ENCODE measurements around the gene PAQR4. TPM values are rescaled to one million over a fixed set of nuclear protein-coding genes. Genes with fewer than 3 reads are reported as not detected.
"Not testable (repeated sequence)": the region's sequence is repeated elsewhere in the genome, so short reads cannot be mapped to it uniquely, and the experiment has no call there.

Gene PAQR4
- total RNA-seq, 2 experiments from 2014 or later, result 29.4 to 30.4 TPM

GRCh38 chr16:2942045-2942444, 27.1 kb upstream of the PAQR4 start:
- ChIA-PET POLR2A (interaction anchor here (1.0 kb wide), 1 partner anchor 15 kb away, joined by 3 read pairs; no protein-coding TSS in a partner anchor), CTCF (interaction anchor here (0.9 to 1.7 kb wide), 3 partner anchors 74 to 103 kb away, joined by 3 to 5 read pairs (median 4); no protein-coding TSS in a partner anchor)
- no peak for TF ChIP-seq CTCF (IDR thresholded peaks at IDR 0.05)
- DNase-seq (no peak), ATAC-seq (no peak)
- no peaks in the 10 kb centered on the region for H3K27me3 Mint-ChIP-seq
- H3K4me1 Mint-ChIP-seq (ENCODE audit: low read depth), result no peaks in the 10 kb centered on the region
- intact Hi-C loops (cut with micrococcal nuclease), result no loop called here
- H3K27ac Mint-ChIP-seq, result no peak overlapping the region
- no peaks in the 10 kb centered on the region for H3K9me3 Mint-ChIP-seq
- no peak overlapping the region for H3K4me3 Mint-ChIP-seq
- H3K36me3 Mint-ChIP-seq (ENCODE audit: low read depth), result peaks cover 6% of the 10 kb centered on the region

DNA sequence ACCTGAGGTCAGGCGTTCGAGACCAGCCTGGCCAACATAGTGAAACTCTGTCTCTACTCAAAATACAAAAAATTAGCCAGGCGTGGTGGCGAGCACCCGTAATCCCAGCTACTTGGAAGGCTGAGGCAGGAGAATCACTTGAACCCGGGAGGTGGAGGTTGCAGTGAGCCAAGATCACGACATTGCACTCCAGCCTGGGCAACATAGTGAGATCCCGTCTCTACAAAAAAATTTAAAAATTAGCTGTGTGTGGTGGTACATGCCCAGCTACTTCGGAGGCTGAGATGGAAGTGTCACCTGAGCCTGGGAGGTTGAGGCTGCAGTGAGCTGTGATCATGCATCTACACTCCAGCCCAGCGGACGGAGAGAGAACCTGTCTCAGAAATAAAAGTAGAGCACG, 25.4 kb upstream of the PAQR4 start:
- H3K4me3 Mint-ChIP-seq; DNase-seq; ATAC-seq; intact Hi-C loops (cut with micrococcal nuclease); POLR2A ChIA-PET; H3K9me3 Mint-ChIP-seq; H3K27me3 Mint-ChIP-seq; H3K4me1 Mint-ChIP-seq (ENCODE audit: low read depth); H3K36me3 Mint-ChIP-seq (ENCODE audit: low read depth); H3K27ac Mint-ChIP-seq: not testable (repeated sequence)
- CTCF ChIA-PET, result interaction anchor here (1.3 kb wide), 1 partner anchor 17 kb away, joined by 9 read pairs; no protein-coding TSS in a partner anchor

- no peak for TF ChIP-seq CTCF (IDR thresholded peaks at IDR 0.05)
- H3K27ac Mint-ChIP-seq, result no peak overlapping the region
- intact Hi-C loops (cut with micrococcal nuclease), result no loop called here
- no peaks in the 10 kb centered on the region for H3K4me1 Mint-ChIP-seq (ENCODE audit: low read depth)
- CTCF ChIA-PET, result interaction anchor here (0.9 to 1.6 kb wide), 4 partner anchors 13 to 85 kb away, joined by 3 to 6 read pairs (median 4); no protein-coding TSS in a partner anchor
- no peaks in the 10 kb centered on the region for H3K9me3 Mint-ChIP-seq
- no peaks in the 10 kb centered on the region for H3K27me3 Mint-ChIP-seq
- no peak overlapping the region for H3K4me3 Mint-ChIP-seq
- no peak for DNase-seq
- POLR2A ChIA-PET, result interaction anchor here (1.1 kb wide), 1 partner anchor 79 kb away, joined by 3 read pairs; no protein-coding TSS in a partner anchor
- no peaks in the 10 kb centered on the region for H3K36me3 Mint-ChIP-seq (ENCODE audit: low read depth)
- ATAC-seq, result no peak
Observed at GRCh38 chr16:2946649-2947048, 22.5 kb upstream of the PAQR4 start.

GRCh38 chr16:2948807-2949704, 20.1 kb upstream of the PAQR4 start:
- intact Hi-C loops (cut with micrococcal nuclease), result no loop called here
- POLR2A ChIA-PET, result interaction anchor here (0.8 kb wide), 1 partner anchor 14 kb away, joined by 4 read pairs; no protein-coding TSS in a partner anchor
- CTCF ChIA-PET, result interaction anchor here (1.3 kb wide), 1 partner anchor 22 kb away, joined by 5 read pairs; no protein-coding TSS in a partner anchor
- no peaks in the 10 kb centered on the region for H3K27me3 Mint-ChIP-seq
- no peak overlapping the region for H3K4me3 Mint-ChIP-seq
- TF ChIP-seq CTCF (IDR thresholded peaks at IDR 0.05), result no peak
- H3K36me3 Mint-ChIP-seq (ENCODE audit: low read depth), result no peaks in the 10 kb centered on the region
- H3K4me1 Mint-ChIP-seq (ENCODE audit: low read depth), result no peaks in the 10 kb centered on the region
- no peak for DNase-seq
- no peaks in the 10 kb centered on the region for H3K9me3 Mint-ChIP-seq
- no peak for ATAC-seq
- no peak overlapping the region for H3K27ac Mint-ChIP-seq

- CTCF ChIA-PET, result interaction anchor here (1.3 kb wide), 1 partner anchor 23 kb away, joined by 5 read pairs; no protein-coding TSS in a partner anchor
Observed at GRCh38 chr16:2949705-2950352, 19.3 kb upstream of the PAQR4 start.

More at GRCh38 chr16:2949705-2950352, 19.3 kb upstream of the PAQR4 start:
- no peaks in the 10 kb centered on the region for H3K4me1 Mint-ChIP-seq (ENCODE audit: low read depth)
- no peak overlapping the region for H3K4me3 Mint-ChIP-seq
- no peaks in the 10 kb centered on the region for H3K9me3 Mint-ChIP-seq
- DNase-seq (no peak), ATAC-seq (no peak)
- no peaks in the 10 kb centered on the region for H3K36me3 Mint-ChIP-seq (ENCODE audit: low read depth)
- H3K27me3 Mint-ChIP-seq, result no peaks in the 10 kb centered on the region
- POLR2A ChIA-PET, result interaction anchor here (0.6 kb wide), 1 partner anchor 24 kb away, joined by 3 read pairs; no protein-coding TSS in a partner anchor
- no peak overlapping the region for H3K27ac Mint-ChIP-seq
- no peak for TF ChIP-seq CTCF (IDR thresholded peaks at IDR 0.05)
- intact Hi-C loops (cut with micrococcal nuclease), result no loop called here
